GM23338 (cell line): ENCODE measurements around the gene ATF1. TPM values are rescaled to one million over a fixed set of nuclear protein-coding genes. Genes with fewer than 3 reads are reported as not detected.

Source experiments
- ATAC-seq: fragments of 200-7000 bp; cut with Tn5 transposase; 3 replicates; pipeline ENCODE4 v1.9.1; 2020
- DNase-seq: peaks from one replicate; pipeline ENCODE4 v3.0.0-alpha.2; 2015; ENCODE audit warnings: low spot score
- H2AFZ ChIP-seq: fragments of 200-600 bp; sonication (generic); 2 replicates; pipeline ENCODE4 v1.8.0; 2016; ENCODE audit warnings: antibody characterized with exemption, mild to moderate bottlenecking, moderate library complexity
- H3F3A ChIP-seq: fragments of 200-600 bp; sonication (generic); replicated peaks from 2 replicates; pipeline ENCODE4 v1.8.0; 2017; ENCODE audit warnings: antibody characterized with exemption, mixed run types, low read depth
- H3K27ac ChIP-seq: fragments of 200-600 bp; sonication (generic); 2 replicates; pipeline ENCODE4 v1.6.1; 2016; ENCODE audit warnings: low read depth
- H3K27me3 ChIP-seq: fragments of 200-600 bp; sonication (generic); 2 replicates; pipeline ENCODE4 v1.8.0; 2016; ENCODE audit warnings: mild to moderate bottlenecking, mixed run types, moderate library complexity; ENCODE audit not compliant: insufficient read depth
- H3K36me3 ChIP-seq: fragments of 200-600 bp; sonication (generic); 2 replicates; pipeline ENCODE4 v1.8.0; 2016; ENCODE audit warnings: mild to moderate bottlenecking; ENCODE audit not compliant: insufficient read depth
- H3K4me1 ChIP-seq: fragments of 200-600 bp; sonication (generic); 2 replicates; pipeline ENCODE4 v1.8.0; 2016; ENCODE audit warnings: mild to moderate bottlenecking, moderate library complexity; ENCODE audit not compliant: insufficient read depth
- H3K4me2 ChIP-seq: fragments of 200-600 bp; sonication (generic); 2 replicates; pipeline ENCODE4 v1.7.1; 2017; ENCODE audit warnings: mixed run types
- H3K4me3 ChIP-seq: fragments of 200-600 bp; sonication (generic); 2 replicates; pipeline ENCODE4 v1.6.1; 2016; ENCODE audit warnings: mixed run types
- H3K79me2 ChIP-seq: fragments of 200-600 bp; sonication (generic); replicated peaks from 2 replicates; pipeline ENCODE4 v1.8.0; 2017; ENCODE audit warnings: mild to moderate bottlenecking; ENCODE audit not compliant: insufficient read depth
- H3K9me2 ChIP-seq: fragments of 200-600 bp; sonication (generic); 2 replicates; pipeline ENCODE4 v1.8.0; 2017; ENCODE audit not compliant: insufficient read depth
- H4K20me1 ChIP-seq: fragments of 200-600 bp; sonication (generic); replicated peaks from 2 replicates; pipeline ENCODE4 v1.8.0; 2017; ENCODE audit warnings: mild to moderate bottlenecking; ENCODE audit not compliant: insufficient read depth
- H3K27ac Mint-ChIP-seq: 2 replicates; pipeline ENCODE4 v1.8.0; 2020; ENCODE audit warnings: inconsistent platforms, mild to moderate bottlenecking, moderate library complexity, mixed read lengths
- H3K27me3 Mint-ChIP-seq: 3 replicates; pipeline ENCODE4 v1.8.0; 2022; ENCODE audit warnings: low read depth, mild to moderate bottlenecking, moderate library complexity, mixed read lengths, inconsistent platforms; ENCODE audit not compliant: insufficient read depth, poor library complexity
- H3K36me3 Mint-ChIP-seq: 3 replicates; pipeline ENCODE4 v1.8.0; 2021; ENCODE audit warnings: low read depth, mild to moderate bottlenecking, inconsistent platforms, moderate library complexity, mixed read lengths
- H3K4me1 Mint-ChIP-seq: 3 replicates; pipeline ENCODE4 v1.8.0; 2020; ENCODE audit warnings: mild to moderate bottlenecking, inconsistent platforms, mixed read lengths
- H3K4me3 Mint-ChIP-seq: 3 replicates; pipeline ENCODE4 v1.8.0; 2021; ENCODE audit warnings: moderate library complexity, mild to moderate bottlenecking, inconsistent platforms, mixed read lengths
- H3K9me3 Mint-ChIP-seq: 3 replicates; pipeline ENCODE4 v1.8.0; 2020; ENCODE audit warnings: moderate library complexity, mild to moderate bottlenecking, inconsistent platforms, mixed read lengths
- CREB1 ChIP-seq: fragments of 250-450 bp; sonication (Bioruptor Pico); IDR thresholded peaks from 2 replicates; pipeline ENCODE4 v1.5.0; 2020; ENCODE audit warnings: low read depth, mild to moderate bottlenecking, moderate library complexity
- CTCF ChIP-seq, 2 experiments: fragments of 200-600 bp in 1 of 2; sonication (generic) in 1 of 2; conservative IDR thresholded peaks; 2 replicates each; pipeline versions ENCODE4 v1.5.1 to v1.6.1; 2016 to 2017; ENCODE audit warnings: antibody characterized with exemption in 2 of 2, low read depth in 2 of 2, mild to moderate bottlenecking in 2 of 2, moderate library complexity in 1 of 2
- EZH2 ChIP-seq: fragments of 200-600 bp; sonication (generic); IDR thresholded peaks from one replicate; pipeline ENCODE4 v1.8.0; 2017; ENCODE audit warnings: antibody characterized with exemption, mild to moderate bottlenecking, low read depth; ENCODE audit not compliant: unreplicated experiment
- EZH2phosphoT487 ChIP-seq: fragments of 200-600 bp; sonication (generic); IDR thresholded peaks from one replicate; pipeline ENCODE4 v1.8.1; 2018; ENCODE audit warnings: antibody characterized with exemption; ENCODE audit not compliant: unreplicated experiment
- JUNB ChIP-seq: IDR thresholded peaks from one replicate; pipeline ENCODE4 v1.6.1; 2016; ENCODE audit warnings: antibody characterized with exemption; ENCODE audit not compliant: unreplicated experiment
- NANOG ChIP-seq: IDR thresholded peaks from 2 replicates; pipeline ENCODE4 v1.6.1; 2016; ENCODE audit warnings: antibody characterized with exemption, borderline replicate concordance
- POLR2AphosphoS5 ChIP-seq: IDR thresholded peaks from 2 replicates; pipeline ENCODE4 v1.6.1; 2016; ENCODE audit warnings: antibody characterized with exemption, low read depth
- REST ChIP-seq: IDR thresholded peaks from one replicate; pipeline ENCODE4 v1.6.1; 2018; ENCODE audit warnings: antibody characterized with exemption; ENCODE audit not compliant: unreplicated experiment
- ZNF114 ChIP-seq: fragments of 250-450 bp; sonication (Bioruptor Pico); IDR thresholded peaks from 2 replicates; pipeline ENCODE4 v1.5.0; 2020; ENCODE audit warnings: mild to moderate bottlenecking, moderate library complexity
- ZNF331 ChIP-seq: fragments of 250-450 bp; sonication (Bioruptor Pico); IDR thresholded peaks from 2 replicates; pipeline ENCODE4 v1.5.0; 2020; ENCODE audit warnings: low read depth, mild to moderate bottlenecking, moderate library complexity
- polyA plus RNA-seq: library from polyadenylated mRNA; unstranded; fragments of >200 nt; fragmentation: Nextera tagmentation; extraction: Ambion mirVana; gene quantifications from 2 replicates; pipeline ENCODE4 v1.2.1, GENCODE V29; 2016
- total RNA-seq: library from RNA; depleted of rRNA; stranded (reverse); fragments of >200 nt; shearing (Covaris generic); gene quantifications from 2 replicates; pipeline ENCODE4 v1.2.3, GENCODE V29; 2014

ATF1 gene
- total and polyA plus RNA-seq, 2 experiments from 2014 or later, result 17.5 to 22.7 TPM

DNA sequence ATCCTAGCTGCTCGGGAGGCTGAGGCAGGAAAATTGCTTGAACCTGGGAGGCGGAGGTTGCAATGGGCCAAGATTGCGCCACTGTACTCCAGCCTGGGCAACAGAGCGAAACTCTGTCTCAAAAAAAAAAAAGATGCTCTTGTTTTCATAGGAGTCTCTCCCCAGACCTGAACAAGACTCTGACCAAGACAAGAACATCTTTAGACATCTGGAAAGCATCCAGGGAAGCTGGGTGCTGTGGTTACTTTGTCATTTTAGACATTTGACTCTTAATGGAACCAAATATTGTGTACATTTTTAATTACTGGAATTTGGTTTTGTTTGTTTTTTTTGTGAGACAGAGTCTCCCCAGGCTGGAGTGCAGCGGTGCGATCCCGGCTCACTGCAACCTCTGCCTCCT is 21.1 kb upstream of the ATF1 start:
- Histone ChIP-seq H3K27ac (no peak overlapping the region), H3K79me2 (no peaks in the 10 kb centered on the region), H3K4me3 (no peak overlapping the region), H3K4me1 (no peaks in the 10 kb centered on the region), H3K36me3 (peaks cover 14% of the 10 kb centered on the region), H3K4me2 (no peak overlapping the region), H3F3A (0 out of 2 replicates have a peak, but pooled peaks cover 3% of the 10 kb centered on the region), H3K9me2 (no peaks in the 10 kb centered on the region), H2AFZ (no peak overlapping the region), H3K27me3 (no peaks in the 10 kb centered on the region), H4K20me1 (0 out of 2 replicates have a peak, but pooled peaks cover 6% of the 10 kb centered on the region)
- Mint-ChIP-seq H3K27me3 (peaks cover 2% of the 10 kb centered on the region), H3K4me3 (no peak overlapping the region), H3K4me1 (peaks cover 5% of the 10 kb centered on the region; the same call in 2 of the 3 replicates), H3K27ac (no peak overlapping the region), H3K9me3 (no peaks in the 10 kb centered on the region), H3K36me3 (peaks cover 52% of the 10 kb centered on the region)
- ATAC-seq (no peak), DNase-seq (no peak)
- TF ChIP-seq ZNF114 (CRISPR knock-in tag) (no peak), CTCF (conservative IDR thresholded peaks at IDR 0.05; ENCODE audit: low read depth in 2 of 2) (no peak), CREB1 (no peak), REST (no peak), POLR2AphosphoS5 (no peak)

DNA sequence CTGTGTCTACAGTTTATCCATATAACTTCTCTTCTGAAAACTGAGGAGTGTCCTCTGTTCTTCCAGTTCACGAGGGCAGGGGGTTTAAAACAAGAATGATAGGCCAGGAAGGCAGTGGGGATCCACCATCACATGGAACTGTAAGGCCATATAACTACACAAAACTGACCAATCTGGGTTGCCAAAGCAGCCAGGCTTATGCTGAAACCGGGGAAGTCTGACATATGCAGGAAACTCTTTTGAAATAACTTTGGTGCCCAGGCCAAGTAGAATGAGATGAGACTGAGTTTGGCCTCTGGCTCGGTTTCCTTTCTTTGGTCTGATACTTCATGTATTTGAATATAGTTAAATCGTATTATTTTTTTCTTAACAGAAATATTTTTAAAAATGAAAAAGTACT is 18.0 kb upstream of the ATF1 start:
- Histone ChIP-seq H3K79me2 (no peaks in the 10 kb centered on the region), H2AFZ (no peak overlapping the region), H3F3A (peaks cover 3% of the 10 kb centered on the region; the same call in 1 of the 2 replicates), H4K20me1 (0 out of 2 replicates have a peak, but pooled peaks cover 6% of the 10 kb centered on the region), H3K36me3 (peaks cover 12% of the 10 kb centered on the region), H3K9me2 (no peaks in the 10 kb centered on the region), H3K27me3 (no peaks in the 10 kb centered on the region), H3K27ac (no peak overlapping the region), H3K4me2 (no peak overlapping the region), H3K4me3 (no peak overlapping the region), H3K4me1 (no peaks in the 10 kb centered on the region; the same call in 1 of the 2 replicates)
- Mint-ChIP-seq H3K27me3 (no peaks in the 10 kb centered on the region), H3K36me3 (peaks cover 31% of the 10 kb centered on the region), H3K27ac (no peak overlapping the region), H3K9me3 (no peaks in the 10 kb centered on the region), H3K4me3 (no peak overlapping the region), H3K4me1 (peaks cover 9% of the 10 kb centered on the region)
- ATAC-seq (no peak), DNase-seq (no peak)
- TF ChIP-seq POLR2AphosphoS5 (no peak), NANOG (no peak), EZH2phosphoT487 (no peak), JUNB (no peak), CTCF (conservative IDR thresholded peaks at IDR 0.05; ENCODE audit: low read depth in 2 of 2) (no peak), ZNF331 (CRISPR knock-in tag) (no peak), ZNF114 (CRISPR knock-in tag) (no peak), EZH2 (no peak)
